ENCODE results near the gene WNT11.

The WNT11 gene

GRCh38 chr11:76155500-76156227 lies 50.6 kb downstream of the WNT11 start:
- no peak for DNase-seq (ENCODE audit: low read depth, low spot score)

GRCh38 chr11:76153571-76153923 lies 52.8 kb downstream of the WNT11 start:
- no peak for DNase-seq (ENCODE audit: low read depth, low spot score)

- DNase-seq (ENCODE audit: low read depth, low spot score) = no peak
Measured at GRCh38 chr11:76152741-76153570, 53.3 kb downstream of the WNT11 start.

GRCh38 chr11:76152086-76152681 lies 54.1 kb downstream of the WNT11 start:
- peak; percentile 45 for DNase-seq (ENCODE audit: low read depth, low spot score)

GRCh38 chr11:76151556-76152085 lies 54.7 kb downstream of the WNT11 start:
- DNase-seq (ENCODE audit: low read depth, low spot score) = no peak

GRCh38 chr11:76150141-76150540 lies 56.2 kb downstream of the WNT11 start:
- no peak for DNase-seq (ENCODE audit: low read depth, low spot score)

- no peak for DNase-seq (ENCODE audit: low read depth, low spot score)
Measured at GRCh38 chr11:76149713-76150112, 56.6 kb downstream of the WNT11 start.

- DNase-seq (ENCODE audit: low read depth, low spot score) = no peak
Measured at GRCh38 chr11:76148941-76149613, 57.2 kb downstream of the WNT11 start.

GRCh38 chr11:76148231-76148630 lies 58.1 kb downstream of the WNT11 start:
- DNase-seq (ENCODE audit: low read depth, low spot score) = no peak

- no peak for DNase-seq (ENCODE audit: low read depth, low spot score)
Measured at GRCh38 chr11:76147106-76147740, 59.1 kb downstream of the WNT11 start.

- DNase-seq (ENCODE audit: low read depth, low spot score) = no peak
Measured at GRCh38 chr11:76143274-76143673, 63.0 kb downstream of the WNT11 start.

GRCh38 chr11:76141901-76142588 lies 64.3 kb downstream of the WNT11 start:
- no peak for DNase-seq (ENCODE audit: low read depth, low spot score)

- no peak for DNase-seq (ENCODE audit: low read depth, low spot score)
Measured at GRCh38 chr11:76140912-76141574, 65.3 kb downstream of the WNT11 start.

- DNase-seq (ENCODE audit: low read depth, low spot score) = no peak
Measured at GRCh38 chr11:76139314-76139713, 67.0 kb downstream of the WNT11 start.

Measured in smooth muscle cell of the brain vasculature (primary cell).